Measurements from ENCODE around the gene IMMP2L.
"Not testable (repeated sequence)": the region's sequence is repeated elsewhere in the genome, so short reads cannot be mapped to it uniquely, and the experiment has no call there.

Gene IMMP2L

DNA sequence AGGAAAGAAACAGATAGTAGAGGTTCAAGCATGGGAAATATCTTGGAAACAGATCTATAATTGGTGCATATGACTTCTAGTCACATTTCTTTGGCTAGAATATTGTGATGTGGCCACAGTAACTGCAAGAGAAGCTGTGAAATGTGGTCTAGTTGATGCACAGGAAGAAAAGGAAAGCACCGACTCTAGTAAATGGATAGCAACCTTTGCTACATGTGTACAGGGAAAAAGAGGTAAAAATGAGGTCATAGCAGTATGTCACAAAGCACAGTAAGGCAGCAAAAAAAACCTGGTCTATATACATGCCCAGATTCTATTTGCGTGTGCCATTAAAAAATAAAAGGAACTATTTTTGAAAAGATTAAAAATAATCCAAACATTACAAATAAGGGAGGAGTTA lies 573.9 kb downstream of the IMMP2L start:
- no peak for DNase-seq (ENCODE audit: low spot score)

DNA sequence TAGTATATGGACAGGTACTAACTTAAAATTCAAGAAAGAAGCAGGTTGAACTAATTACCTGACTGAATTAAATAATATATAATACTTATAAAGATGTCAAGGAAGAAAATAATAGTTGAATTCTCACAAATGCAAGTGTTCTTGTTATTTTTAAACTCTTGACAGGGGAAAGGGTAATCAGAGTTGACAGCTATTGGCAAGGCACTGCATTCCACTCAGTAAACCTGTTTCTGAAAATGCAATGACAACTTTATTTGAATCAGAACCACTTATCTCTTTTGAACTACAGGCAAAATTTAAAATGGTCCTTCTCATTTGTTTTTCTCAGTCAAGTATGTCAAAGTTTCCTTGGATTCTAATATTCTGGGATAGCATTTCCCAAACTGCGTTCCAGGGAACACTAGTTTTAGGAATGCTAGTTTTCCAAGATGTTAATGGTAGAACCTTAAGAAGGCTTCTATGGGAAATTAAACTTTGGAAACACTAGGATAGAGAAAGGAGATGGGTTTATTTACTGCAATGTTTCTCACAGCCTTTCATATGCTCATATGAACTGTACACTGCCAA lies 575.1 kb downstream of the IMMP2L start:
- no peak for DNase-seq (ENCODE audit: low spot score)

GRCh38 chr7:110983822-110984456 lies 578.4 kb downstream of the IMMP2L start:
- DNase-seq (ENCODE audit: low spot score), result no peak

DNA sequence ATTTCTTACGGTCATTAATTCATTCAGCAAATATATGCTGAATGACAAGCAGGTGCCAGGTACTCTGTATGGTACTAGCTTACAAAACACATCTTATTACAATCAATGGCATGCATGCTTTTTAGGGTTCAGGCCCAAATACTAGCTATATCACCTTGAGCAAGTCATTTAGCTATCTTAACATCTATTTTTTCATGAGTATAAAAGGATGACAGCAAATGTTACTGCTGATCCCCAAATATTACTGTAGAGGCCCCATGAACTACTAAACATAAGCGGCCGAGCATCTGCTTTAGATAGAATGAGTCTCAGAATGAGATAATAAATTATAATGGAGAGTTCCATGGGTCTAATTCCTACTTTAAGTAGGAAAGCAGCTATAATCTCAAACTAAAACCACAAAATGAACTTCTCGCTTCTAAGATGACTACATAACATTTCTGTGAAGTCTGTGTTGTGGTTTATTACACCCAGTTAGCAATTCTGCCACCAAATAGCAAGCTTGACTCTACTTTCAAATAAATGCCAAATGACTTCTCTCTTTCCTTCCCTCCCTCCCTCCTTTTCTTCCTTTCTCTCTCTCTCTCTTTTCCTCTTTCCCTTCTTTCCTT lies 585.1 kb downstream of the IMMP2L start:
- peak; percentile 70 for DNase-seq (ENCODE audit: low spot score)

DNA sequence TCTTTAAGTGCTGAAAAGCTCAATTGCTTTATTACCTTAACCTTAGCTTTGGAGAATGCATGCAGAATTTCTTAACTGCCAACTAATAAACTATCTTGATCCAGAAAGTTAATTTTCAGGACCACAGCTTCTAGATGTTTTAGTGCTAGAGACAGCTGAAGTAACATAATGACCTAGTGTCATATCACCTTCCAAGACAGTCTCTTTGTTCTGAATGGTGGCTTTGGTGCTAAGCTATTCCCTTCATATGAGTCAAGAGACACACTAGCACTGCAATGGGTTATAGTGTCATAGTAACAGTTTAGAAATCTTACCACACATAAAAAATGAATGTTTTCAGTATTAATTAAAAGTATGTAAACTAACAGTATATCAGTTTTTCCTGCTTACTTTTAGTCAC lies 586.8 kb downstream of the IMMP2L start:
- no peak for DNase-seq (ENCODE audit: low spot score)

DNA sequence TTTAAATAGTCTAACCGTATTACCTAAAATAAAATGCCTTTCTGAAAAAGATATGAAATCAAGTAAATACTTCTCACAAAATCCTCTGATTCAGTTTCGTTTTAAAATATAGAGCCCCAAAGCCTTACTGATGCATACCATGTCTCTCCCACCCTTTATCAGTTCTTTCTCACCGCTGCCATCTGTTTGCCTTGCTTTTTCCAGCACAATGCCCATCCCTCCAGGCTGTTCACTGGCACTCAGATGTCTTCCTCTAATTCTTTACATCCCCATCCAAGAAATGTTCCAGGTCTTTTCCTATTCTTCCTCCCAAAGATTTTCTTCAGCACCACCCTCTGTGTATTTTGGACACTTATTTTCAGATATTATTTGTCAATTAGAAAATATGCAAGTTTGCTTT lies 587.9 kb downstream of the IMMP2L start:
- DNase-seq (ENCODE audit: low spot score), result no peak

GRCh38 chr7:110973196-110973990 lies 588.9 kb downstream of the IMMP2L start:
- no peak for DNase-seq (ENCODE audit: low spot score)

- DNase-seq (ENCODE audit: low spot score), result no peak
Observed at GRCh38 chr7:110964775-110965174, 597.5 kb downstream of the IMMP2L start.

DNA sequence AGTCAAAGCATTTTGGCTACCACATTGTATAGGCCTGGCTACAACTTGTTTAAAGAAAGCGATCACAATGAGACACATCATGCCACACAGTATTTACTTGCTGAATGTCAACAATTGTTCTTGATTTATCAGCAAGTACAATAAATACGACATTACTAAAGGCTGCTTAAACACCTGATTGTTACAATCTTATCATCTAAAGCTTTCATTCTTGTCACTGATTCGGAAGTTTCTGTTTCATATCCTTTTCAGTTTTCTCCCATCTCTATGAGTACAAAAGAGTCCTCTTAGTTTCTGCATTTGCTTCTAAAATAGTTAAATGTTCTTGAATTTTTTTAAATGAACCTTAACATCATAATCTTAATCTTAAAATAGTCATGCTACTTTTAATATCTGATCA lies 599.5 kb downstream of the IMMP2L start:
- no peak for DNase-seq (ENCODE audit: low spot score)

DNA sequence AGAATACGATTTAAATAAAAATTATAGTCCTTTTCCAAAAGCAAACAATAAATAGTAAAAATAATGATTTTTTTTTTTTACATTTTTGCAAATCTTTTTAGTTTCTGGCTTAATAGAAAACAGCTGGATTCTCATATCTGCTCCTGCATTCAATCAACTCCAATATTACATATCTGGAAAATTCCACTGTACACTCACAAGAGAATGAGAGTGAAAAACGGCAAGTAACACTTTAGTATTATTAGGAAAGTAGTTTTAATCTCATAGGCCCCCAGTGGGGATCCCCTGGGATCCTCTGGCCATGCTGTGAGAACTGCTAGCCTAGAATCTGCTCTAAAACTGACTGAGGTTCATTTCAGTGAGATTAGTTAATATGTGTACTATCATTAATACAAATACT lies 599.9 kb downstream of the IMMP2L start:
- DNase-seq (ENCODE audit: low spot score), result no peak

- DNase-seq (ENCODE audit: low spot score), result no peak
Observed at GRCh38 chr7:110960811-110961210, 601.5 kb downstream of the IMMP2L start.

- DNase-seq (ENCODE audit: low spot score), result no peak
Observed at GRCh38 chr7:110948280-110948679, 614.0 kb downstream of the IMMP2L start.

DNA sequence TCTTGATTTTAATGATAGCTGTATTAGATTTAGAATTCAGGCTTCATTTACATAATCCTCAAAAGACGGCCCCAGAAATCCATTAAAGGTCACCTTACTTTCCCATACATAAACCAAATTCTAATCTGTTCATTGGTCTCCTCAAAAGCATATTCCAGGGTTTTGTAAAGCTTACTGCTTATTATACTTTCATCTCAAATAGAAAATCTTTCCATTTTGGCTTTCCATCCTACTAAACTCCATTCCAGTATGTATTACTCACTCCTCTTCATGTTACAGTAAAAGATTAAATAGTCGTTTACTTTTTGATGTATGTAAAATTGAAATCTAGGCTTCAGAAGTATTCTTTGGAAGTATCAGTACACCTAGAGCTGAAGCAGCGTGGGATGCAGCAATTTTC lies 614.9 kb downstream of the IMMP2L start:
- no peak for DNase-seq (ENCODE audit: low spot score)

GRCh38 chr7:110944966-110945644 lies 617.2 kb downstream of the IMMP2L start:
- DNase-seq (ENCODE audit: low spot score), result no peak

- DNase-seq (ENCODE audit: low spot score), result no peak
Observed at GRCh38 chr7:110944448-110944847, 617.8 kb downstream of the IMMP2L start.

GRCh38 chr7:110943701-110944345 lies 618.5 kb downstream of the IMMP2L start:
- no peak for DNase-seq (ENCODE audit: low spot score)

GRCh38 chr7:110941385-110941784 lies 620.9 kb downstream of the IMMP2L start:
- no peak for DNase-seq (ENCODE audit: low spot score)

- DNase-seq (ENCODE audit: low spot score), result no peak
Observed at GRCh38 chr7:110940756-110941155, 621.5 kb downstream of the IMMP2L start.

DNA sequence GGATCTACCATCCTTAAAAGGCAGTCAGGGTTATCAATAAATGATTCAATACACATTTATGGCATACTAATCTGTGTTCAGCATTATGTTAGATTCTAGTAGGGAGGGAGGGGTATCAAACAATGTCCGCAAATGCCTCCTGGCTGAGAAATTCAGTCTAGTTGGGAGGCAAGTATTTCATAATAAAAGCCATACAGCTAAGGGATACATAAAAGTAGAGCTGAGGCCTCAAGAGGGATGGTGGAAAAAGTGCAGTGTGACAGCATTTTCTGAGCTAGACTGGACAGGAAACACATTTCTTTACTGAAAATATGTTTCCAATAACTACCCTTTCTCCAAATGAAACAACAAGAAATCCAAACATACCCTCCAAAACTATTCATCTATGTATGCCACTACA lies 624.1 kb downstream of the IMMP2L start:
- no peak for DNase-seq (ENCODE audit: low spot score)

- DNase-seq (ENCODE audit: low spot score), result not testable (repeated sequence)
Observed at GRCh38 chr7:110936665-110937064, 625.6 kb downstream of the IMMP2L start.

DNA sequence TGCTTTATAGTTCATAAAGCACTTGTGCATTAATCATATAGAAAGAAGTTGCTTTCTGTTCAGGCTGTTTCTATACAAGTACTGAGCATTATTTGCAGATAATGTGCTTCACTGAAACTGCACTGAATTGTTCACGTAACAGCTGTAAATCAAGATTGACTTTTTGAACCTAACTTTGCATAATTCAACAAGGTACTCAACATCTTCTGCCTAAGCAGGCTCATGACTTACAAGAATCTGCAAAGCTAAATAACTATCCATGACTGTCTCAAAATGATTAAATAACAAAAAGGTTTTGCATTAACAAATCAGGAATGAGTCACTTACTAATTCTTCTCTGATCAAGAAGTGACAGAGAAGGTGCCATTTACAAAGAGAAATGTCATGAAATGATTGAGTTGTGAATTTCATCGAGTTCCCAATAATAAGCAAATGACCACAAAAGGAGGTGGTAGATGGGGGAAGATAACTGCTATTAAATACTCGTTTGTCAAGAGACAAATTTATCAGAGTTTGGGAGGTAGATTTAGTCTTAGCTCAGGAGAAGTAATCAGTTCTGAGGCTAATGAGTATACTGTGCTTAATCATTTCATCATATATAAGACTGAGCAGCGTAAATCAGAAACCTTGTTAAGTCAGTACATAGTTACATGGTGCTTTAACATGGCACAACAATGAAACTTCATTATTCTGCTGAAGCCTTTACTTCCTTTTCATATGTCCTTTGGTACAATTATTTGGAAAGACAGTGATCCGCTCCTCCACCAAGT lies 632.6 kb downstream of the IMMP2L start:
- DNase-seq (ENCODE audit: low spot score), result peak; percentile 4

Measured in activated CD4-positive, alpha-beta T cell treated with anti-CD3 and anti-CD28 coated beads, Interleukin-2, Interleukin-4, amounts not matched to agents 100 ng/mL and 50 ng/mL, durations not matched to agents 16 hours and 8 hours (primary cell).